K562 (cell line): ENCODE measurements around the gene S100P. TPM values are rescaled to one million over a fixed set of nuclear protein-coding genes. Genes with fewer than 3 reads are reported as not detected.

Source experiments
- ATAC-seq: fragments of 200-7000 bp; cut with Tn5 transposase; 3 replicates; pipeline ENCODE4 v1.9.1; 2020; ENCODE audit warnings: moderate library complexity
- BruUV-seq: library from RNA; stranded (reverse); fragments of 400-500 nt; replicated peaks from 2 replicates; lab custom pipeline; 2021; lab: Mats Ljungman, UMichigan
- CTCF ChIA-PET: fragments of 300-600 bp; formaldehyde crosslinking; extraction: SDS; loops from one replicate; lab custom pipeline; 2021; ENCODE audit warnings: low intra/inter-chr PET ratio; lab: Yijun Ruan, JAX
- POLR2A ChIA-PET: fragments of 300-600, 350-650 bp; sonication (Branson Sonifier 250); formaldehyde crosslinking; extraction: SDS; loops from one replicate; lab custom pipeline; 2021; ENCODE audit warnings: antibody characterized with exemption, inconsistent platforms; lab: Yijun Ruan, JAX
- DNase-seq, 4 experiments: peaks; one replicate each; pipeline versions ENCODE4 v3.0.0 to v3.0.0-alpha.2; 2011 to 2018; ENCODE audit warnings: low spot score in 3 of 4, mixed read lengths in 3 of 4; ENCODE audit errors: extremely low read depth in 1 of 4
- FAIRE-seq: peaks from 2 replicates; lab custom pipeline; 2011; peaks lifted over from hg19 to GRCh38; lab: Jason Lieb, UNC
- H2AFZ ChIP-seq: 2 replicates; pipeline ENCODE4 v1.6.0; 2011; ENCODE audit warnings: low read depth, low read length, control low read depth, inconsistent platforms
- H3K27ac ChIP-seq: fragments of 200-600 bp; 3 replicates; pipeline ENCODE4 v1.8.0; 2011; ENCODE audit warnings: low read depth, mild to moderate bottlenecking, control low read depth, inconsistent platforms, low read length, moderate library complexity, mixed read lengths; ENCODE audit errors: extremely low read depth
- H3K27me3 ChIP-seq, 2 experiments: fragments of 300-600 bp in 1 of 2; 2 replicates in 1 of 2; 3 replicates in 1 of 2; pipeline versions ENCODE4 v1.6.0 to v1.8.0; 2011; ENCODE audit warnings: inconsistent platforms in 2 of 2, low read length in 2 of 2, mild to moderate bottlenecking in 1 of 2, mixed read lengths in 1 of 2, moderate library complexity in 1 of 2; ENCODE audit not compliant: control insufficient read depth in 2 of 2, insufficient read depth in 2 of 2
- H3K36me3 ChIP-seq: fragments of 300-600 bp; 3 replicates; pipeline ENCODE4 v1.8.0; 2011; ENCODE audit warnings: mild to moderate bottlenecking, low read length, inconsistent platforms; ENCODE audit not compliant: control insufficient read depth, insufficient read depth
- H3K4me1 ChIP-seq, 2 experiments: fragments of 200-600 bp in 1 of 2; replicated peaks in 1 of 2; 2 replicates in 1 of 2; 3 replicates in 1 of 2; pipeline versions ENCODE4 v1.5.1 to v1.8.0; 2011; ENCODE audit warnings: inconsistent platforms in 2 of 2, low read length in 2 of 2, mild to moderate bottlenecking in 1 of 2, mixed read lengths in 1 of 2, moderate library complexity in 1 of 2; ENCODE audit not compliant: control insufficient read depth in 2 of 2, insufficient read depth in 2 of 2
- H3K4me2 ChIP-seq: 2 replicates; pipeline ENCODE4 v1.6.1; 2011; ENCODE audit warnings: low read length, control low read depth, inconsistent platforms, mixed read lengths; ENCODE audit not compliant: insufficient read depth
- H3K4me3 ChIP-seq: fragments of 200-600 bp; sonication (generic), shearing (Covaris generic); 2 replicates; pipeline ENCODE4 v1.5.1; 2016; ENCODE audit warnings: control low read depth, inconsistent platforms
- H3K79me2 ChIP-seq: fragments of 200-600 bp; 3 replicates; pipeline ENCODE4 v1.8.0; 2011; ENCODE audit warnings: low read length, inconsistent platforms; ENCODE audit not compliant: control insufficient read depth, insufficient read depth
- H3K9ac ChIP-seq, 2 experiments: 2 replicates each; pipeline versions ENCODE4 v1.6.0 to v1.6.1; 2011; ENCODE audit warnings: low read depth in 2 of 2, low read length in 2 of 2, control low read depth in 1 of 2, inconsistent platforms in 1 of 2, mild to moderate bottlenecking in 1 of 2, mixed read lengths in 1 of 2; ENCODE audit not compliant: insufficient read depth in 1 of 2
- H3K9me1 ChIP-seq: one replicate; pipeline ENCODE4 v1.6.0; 2011; ENCODE audit warnings: inconsistent platforms, mild to moderate bottlenecking, low read length, moderate library complexity; ENCODE audit not compliant: control insufficient read depth, insufficient read depth
- H3K9me3 ChIP-seq: replicated peaks from 2 replicates; pipeline ENCODE4 v1.5.1; 2011; ENCODE audit warnings: low read depth, low read length, inconsistent platforms; ENCODE audit not compliant: control insufficient read depth, insufficient read depth
- H4K20me1 ChIP-seq: replicated peaks from 2 replicates; pipeline ENCODE4 v1.6.1; 2011; ENCODE audit warnings: low read length, inconsistent platforms, mixed read lengths; ENCODE audit not compliant: control insufficient read depth, insufficient read depth
- ARID1B ChIP-seq: fragments of 450-650 bp; IDR thresholded peaks from 2 replicates; pipeline ENCODE4 v1.6.1; 2016; ENCODE audit warnings: antibody characterized with exemption, mild to moderate bottlenecking, inconsistent platforms
- CAMTA2 ChIP-seq: fragments of 250-450 bp; sonication (Bioruptor Pico); conservative IDR thresholded peaks from 2 replicates; pipeline ENCODE4 v1.5.1; 2022
- CHD4 ChIP-seq: fragments of 200-600 bp; sonication (generic); IDR thresholded peaks from 3 replicates; pipeline ENCODE4 v1.6.1; 2012; ENCODE audit warnings: low read depth, mild to moderate bottlenecking, mixed read lengths, low read length, inconsistent platforms; ENCODE audit not compliant: insufficient read depth, insufficient replicate concordance, poor library complexity, severe bottlenecking
- FOXO4 ChIP-seq: fragments of 450-650 bp; formaldehyde crosslinking; IDR thresholded peaks from 2 replicates; pipeline ENCODE4 v1.4.0; 2020; ENCODE audit warnings: mild to moderate bottlenecking, moderate library complexity
- IRF1 ChIP-seq: sonication (generic); formaldehyde crosslinking; IDR thresholded peaks from 2 replicates; pipeline ENCODE4 v1.8.0; 2022; ENCODE audit warnings: missing genetic modification reagents, mild to moderate bottlenecking, borderline replicate concordance
- MCM7 ChIP-seq, 2 experiments: fragments of 450-650 bp; IDR thresholded peaks; 2 replicates each; pipeline ENCODE4 v1.6.1; 2016 to 2018
- MECOM ChIP-seq: fragments of 250-450 bp; sonication (Bioruptor Pico); IDR thresholded peaks from 2 replicates; pipeline ENCODE4 v1.8.0; 2022; ENCODE audit warnings: inconsistent platforms
- MTA2 ChIP-seq: fragments of 450-650 bp; IDR thresholded peaks from 2 replicates; pipeline ENCODE4 v1.6.1; 2016; ENCODE audit warnings: low read depth
- NCOR1 ChIP-seq: fragments of 450-650 bp; IDR thresholded peaks from 2 replicates; pipeline ENCODE4 v1.6.1; 2016; ENCODE audit warnings: mild to moderate bottlenecking, moderate library complexity
- PCBP2 ChIP-seq: fragments of 200-400 bp; formaldehyde crosslinking; IDR thresholded peaks from 2 replicates; pipeline ENCODE4 v1.6.1; 2018; ENCODE audit warnings: low read length, low read depth, mild to moderate bottlenecking, moderate library complexity; ENCODE audit not compliant: poor library complexity, severe bottlenecking
- SAFB2 ChIP-seq: fragments of 200-400 bp; formaldehyde crosslinking; IDR thresholded peaks from 2 replicates; pipeline ENCODE4 v1.6.1; 2018; ENCODE audit warnings: borderline replicate concordance, low read length, low read depth, moderate library complexity; ENCODE audit not compliant: severe bottlenecking
- TAF9B ChIP-seq: fragments of 450-650 bp; IDR thresholded peaks from 2 replicates; pipeline ENCODE4 v1.6.1; 2018; ENCODE audit warnings: mild to moderate bottlenecking; ENCODE audit not compliant: partially characterized antibody
- ZNF12 ChIP-seq: sonication (generic); formaldehyde crosslinking; IDR thresholded peaks from 2 replicates; pipeline ENCODE4 v1.4.0; 2020; ENCODE audit warnings: mild to moderate bottlenecking, missing genetic modification reagents
- ZNF146 ChIP-seq: IDR thresholded peaks from one replicate; pipeline ENCODE4 v1.6.1; 2018; ENCODE audit warnings: missing compliant biosample characterization; ENCODE audit not compliant: unreplicated experiment
- ZNF263 ChIP-seq: sonication (generic); formaldehyde crosslinking; IDR thresholded peaks from 2 replicates; pipeline ENCODE4 v1.8.0; 2022; ENCODE audit warnings: mild to moderate bottlenecking, missing genetic modification reagents, borderline replicate concordance
- WGBS: fragments of 100-300 bp; shearing (Covaris generic); methylation state at CpG from one replicate; pipeline ENCODE4 v1.1.6; 2016; ENCODE audit warnings: low coverage, mixed read lengths; ENCODE audit not compliant: insufficient coverage; ENCODE audit errors: missing lambda C conversion rate; 5-methylcytosine and 5-hydroxymethylcytosine counted together
- in situ Hi-C: fragments of 300-500 bp; cut with MboI; formaldehyde crosslinking; loops from 4 replicates; pipeline ENCODE4 v1.15.0; 2018; ENCODE audit warnings: inconsistent platforms, mixed read lengths
- intact Hi-C: fragments of 100-400 bp; cut with micrococcal nuclease; formaldehyde crosslinking; loops from 2 replicates; pipeline ENCODE4 v1.14.2; 2022
- polyA plus RNA-seq, 8 experiments: library from polyadenylated mRNA; depleted of rRNA in 4 of 8; stranded (reverse) in 5 of 8; unstranded in 3 of 8; fragments of >200 nt; fragmentation: Nextera tagmentation in 2 of 8; fragmentation: Illumina TruSeq in 1 of 8; extraction: Ambion mirVana in 2 of 8; extraction: Trizol in 1 of 8; gene quantifications; 2 replicates each; pipeline versions ENCODE4 v1.2.1 to v1.2.3, GENCODE V29; 2011 to 2014; ENCODE audit warnings: inconsistent platforms in 1 of 8, missing spikeins in 1 of 8
- total RNA-seq, 7 experiments: library from RNA; depleted of rRNA in 6 of 7; stranded (reverse); fragments of >200 nt in 6 of 7; fragmentation: Illumina TruSeq in 2 of 7; extraction: Trizol in 2 of 7; gene quantifications; 2 replicates each; pipeline versions ENCODE4 v1.2.1 to v1.2.3, GENCODE V29; 2011 to 2021; ENCODE audit warnings: low replicate concordance in 1 of 7

S100P gene
- total and polyA plus RNA-seq, 9 of the 15 experiments (the other 6 are each of a cell fraction or from before 2014, with no cell fraction given): 4.1 to 23.8 (median 7.5) TPM

GRCh38 chr4:6722891-6723290 lies 29.2 kb downstream of the S100P start:
- in situ Hi-C loops: loop anchor here (5.0 kb wide), 3 partner anchors 44 to 349 kb away; no protein-coding TSS in a partner anchor
- no peak overlapping the region for H3K4me2 ChIP-seq
- H3K36me3 ChIP-seq: no peaks in the 10 kb centered on the region
- BruUV-seq: no TSS peak
- H3K4me3 ChIP-seq: no peak overlapping the region
- peaks cover 6% of the 10 kb centered on the region for H3K79me2 ChIP-seq
- ATAC-seq (no peak), DNase-seq (no peak), FAIRE-seq (no peak)
- no peaks in the 10 kb centered on the region for H3K27me3 ChIP-seq
- H2AFZ ChIP-seq: no peak overlapping the region
- H3K9ac ChIP-seq: no peak overlapping the region
- H3K4me1 ChIP-seq: peaks cover 9 to 42% of the 10 kb centered on the region in 2 experiments; a peak in 4 of 5 replicates
- no peaks in the 10 kb centered on the region for H3K9me3 ChIP-seq
- CTCF ChIA-PET: interaction anchor here (0.9 kb wide), 1 partner anchor 41 kb away, joined by 4 read pairs; no protein-coding TSS in a partner anchor
- POLR2A ChIA-PET: no interaction called here
- intact Hi-C loops: no loop called here
- no peak overlapping the region for H3K27ac ChIP-seq
- WGBS: 71% methylated on average over 12 of the region's 12 CpGs
- no peaks in the 10 kb centered on the region for H3K9me1 ChIP-seq
- TF ChIP-seq IRF1 (CRISPR knock-in tag) (no peak), ZNF146 (CRISPR knock-in tag) (peak; percentile 71)
- H4K20me1 ChIP-seq: no peaks in the 10 kb centered on the region

GRCh38 chr4:6723851-6724250 lies 30.2 kb downstream of the S100P start:
- in situ Hi-C loops (loop anchor here (5.0 kb wide), 3 partner anchors 43 to 348 kb away; no protein-coding TSS in a partner anchor), intact Hi-C loops (no loop called here)
- no peaks in the 10 kb centered on the region for H3K9me3 ChIP-seq
- 0 out of 4 replicates have a peak overlapping the region, but pooled peaks of 1 of the 2 experiments have one; percentile 75 for H3K9ac ChIP-seq
- no peak overlapping the region for H3K4me3 ChIP-seq
- no peak overlapping the region for H3K27ac ChIP-seq
- ChIA-PET CTCF (no interaction called here), POLR2A (no interaction called here)
- H4K20me1 ChIP-seq: no peaks in the 10 kb centered on the region
- 71% methylated on average over 8 of the region's 8 CpGs for WGBS
- BruUV-seq: no TSS peak
- H3K36me3 ChIP-seq: no peaks in the 10 kb centered on the region
- no peak for ATAC-seq
- DNase-seq: peak in 1 of 4 experiments; percentile 5
- FAIRE-seq: no peak
- no peaks in the 10 kb centered on the region for H3K27me3 ChIP-seq
- H3K4me2 ChIP-seq: no peak overlapping the region
- peaks cover 10 to 47% of the 10 kb centered on the region in 2 experiments; a peak in 4 of 5 replicates for H3K4me1 ChIP-seq
- H3K9me1 ChIP-seq: no peaks in the 10 kb centered on the region
- no peak overlapping the region for H2AFZ ChIP-seq
- no peaks in the 10 kb centered on the region for H3K79me2 ChIP-seq
- TF ChIP-seq CAMTA2 (CRISPR knock-in tag) (no peak), MCM7 (IDR thresholded peaks at IDR 0.05) (no peak), CHD4 (no peak), MTA2 (no peak), MECOM (CRISPR knock-in tag) (no peak), ARID1B (no peak), ZNF12 (no peak), ZNF263 (CRISPR knock-in tag) (no peak), NCOR1 (no peak), SAFB2 (no peak), TAF9B (no peak), PCBP2 (no peak), FOXO4 (CRISPR knock-in tag) (no peak)
